ENCODE results near the gene KDELR3. TPM values are rescaled to one million over a fixed set of nuclear protein-coding genes. Genes with fewer than 3 reads are reported as not detected.

Gene KDELR3
- polyA plus RNA-seq, 1 of the 3 experiments (the other 2 are of a cell fraction), result 17.1 TPM

- Histone ChIP-seq H3K79me2 (ENCODE audit: insufficient read depth) (no peaks in the 10 kb centered on the region), H3K4me3 (ENCODE audit: low read depth in 2 of 2, low read length in 1 of 2) (no peak overlapping the region), H3K9me2 (no peaks in the 10 kb centered on the region), H3K4me2 (no peak overlapping the region), H3K27me3 (ENCODE audit: insufficient read depth) (no peaks in the 10 kb centered on the region), H3K9me3 (no peaks in the 10 kb centered on the region), H3K36me3 (replicated peaks in 1 of 2; ENCODE audit: control insufficient read depth in 1 of 2, insufficient read depth in 2 of 2, low read length in 1 of 2) (no peaks in the 10 kb centered on the region), H3K9ac (no peak overlapping the region), H3F3A (replicated peaks; ENCODE audit: insufficient read depth) (no peaks in the 10 kb centered on the region), H3K4me1 (ENCODE audit: control insufficient read depth in 1 of 2, insufficient read depth in 2 of 2, low read depth in 1 of 2, low read length in 1 of 2) (no peaks in the 10 kb centered on the region), H2AFZ (ENCODE audit: low read depth) (no peak overlapping the region), H3K27ac (ENCODE audit: low read depth in 2 of 2, low read length in 1 of 2) (no peak overlapping the region), H4K20me1 (ENCODE audit: insufficient read depth) (no peaks in the 10 kb centered on the region)
- ChIA-PET POLR2A (no interaction called here), CTCF (no interaction called here)
- WGBS (ENCODE audit: low lambda C conversion rate), result 75% methylated on average over 3 of the region's 3 CpGs
- no peak for DNase-seq
- no peak for TF ChIP-seq REST (IDR thresholded peaks at IDR 0.05; ENCODE audit: low read depth, low read length)
- no peak for TF ChIP-seq SIN3A (IDR thresholded peaks at IDR 0.05; ENCODE audit: borderline replicate concordance, low read depth, low read length)
- no peak for TF ChIP-seq GABPA (IDR thresholded peaks at IDR 0.05; ENCODE audit: low read depth)
- TF ChIP-seq PBX3 (IDR thresholded peaks at IDR 0.05), result no peak
- TF ChIP-seq CTCF (IDR thresholded peaks at IDR 0.05), result no peak
- no peak for TF ChIP-seq RCOR1 (IDR thresholded peaks at IDR 0.05; ENCODE audit: low read length)
- no peak for TF ChIP-seq POLR2AphosphoS5 (IDR thresholded peaks at IDR 0.05; ENCODE audit: low read depth, low read length)
- TF ChIP-seq TEAD4 (IDR thresholded peaks at IDR 0.05; ENCODE audit: borderline replicate concordance, insufficient read depth), result no peak
- TF ChIP-seq NFIC (IDR thresholded peaks at IDR 0.05; ENCODE audit: borderline replicate concordance), result no peak
- TF ChIP-seq CHD2 (IDR thresholded peaks at IDR 0.05; ENCODE audit: low read length, partially characterized antibody), result no peak
- no peak for TF ChIP-seq RXRA (IDR thresholded peaks at IDR 0.05; ENCODE audit: borderline replicate concordance, low read depth)
- TF ChIP-seq TCF12 (IDR thresholded peaks at IDR 0.05), result no peak
- no peak for TF ChIP-seq TAF1 (IDR thresholded peaks at IDR 0.05; ENCODE audit: borderline replicate concordance, low read depth, low read length)
- TF ChIP-seq EP300 (IDR thresholded peaks at IDR 0.05; ENCODE audit: borderline replicate concordance in 1 of 2, low read depth in 1 of 2, low read length in 1 of 2), result no peak
- TF ChIP-seq GATA2 (CRISPR knock-in tag; IDR thresholded peaks at IDR 0.05), result no peak
- no peak for TF ChIP-seq USF1 (IDR thresholded peaks at IDR 0.05; ENCODE audit: borderline replicate concordance, low read depth)
Observed at GRCh38 chr22:38524429-38524828, 56.5 kb downstream of the KDELR3 start.
